ENCODE results near the gene F7. TPM values are rescaled to one million over a fixed set of nuclear protein-coding genes. Genes with fewer than 3 reads are reported as not detected.

F7 gene
- total and polyA plus RNA-seq, 12 donors, result 0.04 to 0.45 (median 0.20) TPM; not detected in 7

DNA sequence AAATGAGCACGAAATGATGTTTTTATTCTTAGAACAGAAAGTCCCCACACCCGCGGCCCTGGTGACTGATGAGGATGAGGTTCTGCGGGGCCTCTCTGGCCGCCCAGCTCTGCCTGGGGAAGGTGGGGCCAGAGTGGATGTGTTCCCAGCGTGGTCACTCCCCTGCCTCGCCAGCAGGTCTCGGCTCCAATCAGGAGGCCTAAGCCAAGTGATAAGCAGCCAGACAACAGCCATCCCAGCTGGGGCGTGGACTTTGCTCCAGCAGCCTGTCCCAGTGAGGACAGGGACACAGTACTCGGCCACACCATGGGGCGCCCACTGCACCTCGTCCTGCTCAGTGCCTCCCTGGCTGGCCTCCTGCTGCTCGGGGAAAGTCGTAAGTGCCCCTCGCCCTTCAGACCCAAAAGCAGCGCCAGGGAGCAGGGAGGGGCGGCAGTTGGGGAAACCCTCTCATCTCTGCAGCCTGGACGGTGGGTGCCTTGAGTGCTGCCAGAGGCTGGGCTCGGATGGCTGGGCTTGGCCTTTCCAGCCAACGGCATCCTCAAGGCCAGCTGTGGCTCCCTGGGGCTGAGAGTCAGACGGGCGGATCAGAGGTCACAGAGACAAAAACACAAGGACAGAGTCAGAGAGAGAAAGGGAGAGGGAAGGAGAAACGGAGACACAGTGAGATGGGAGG, 17.1 kb downstream of the F7 start, which contains the start of gene F10:
F10 (plus strand) TSS at position 250 of the 676 bp plus-strand sequence; CDS start at position 307, 57 bp downstream.
- no peaks in the 10 kb centered on the region for H3K9me3 ChIP-seq
- H3K36me3 ChIP-seq, result no peaks in the 10 kb centered on the region
- ATAC-seq, result peak; percentile 60 to 89 (median 82)
- peak within 1 kb of the TSS in 9 of 10 donors; percentile 1 to 44 (median 26) for H3K4me3 ChIP-seq
- TF ChIP-seq, protein P1, sequence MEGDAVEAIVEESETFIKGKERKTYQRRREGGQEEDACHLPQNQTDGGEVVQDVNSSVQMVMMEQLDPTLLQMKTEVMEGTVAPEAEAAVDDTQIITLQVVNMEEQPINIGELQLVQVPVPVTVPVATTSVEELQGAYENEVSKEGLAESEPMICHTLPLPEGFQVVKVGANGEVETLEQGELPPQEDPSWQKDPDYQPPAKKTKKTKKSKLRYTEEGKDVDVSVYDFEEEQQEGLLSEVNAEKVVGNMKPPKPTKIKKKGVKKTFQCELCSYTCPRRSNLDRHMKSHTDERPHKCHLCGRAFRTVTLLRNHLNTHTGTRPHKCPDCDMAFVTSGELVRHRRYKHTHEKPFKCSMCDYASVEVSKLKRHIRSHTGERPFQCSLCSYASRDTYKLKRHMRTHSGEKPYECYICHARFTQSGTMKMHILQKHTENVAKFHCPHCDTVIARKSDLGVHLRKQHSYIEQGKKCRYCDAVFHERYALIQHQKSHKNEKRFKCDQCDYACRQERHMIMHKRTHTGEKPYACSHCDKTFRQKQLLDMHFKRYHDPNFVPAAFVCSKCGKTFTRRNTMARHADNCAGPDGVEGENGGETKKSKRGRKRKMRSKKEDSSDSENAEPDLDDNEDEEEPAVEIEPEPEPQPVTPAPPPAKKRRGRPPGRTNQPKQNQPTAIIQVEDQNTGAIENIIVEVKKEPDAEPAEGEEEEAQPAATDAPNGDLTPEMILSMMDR (IDR thresholded peaks at IDR 0.05), result peak in 1 of 9 donors; percentile 7
- 41 to 46% methylated on average over 23 of the region's 23 CpGs for WGBS, 2 donors
- H3K27ac ChIP-seq, result peak within 1 kb of the TSS in 8 of 10 donors; percentile 9 to 63 (median 36)
- peaks cover 0 to 16% (median 5%) of the 10 kb centered on the region in 9 donors for H3K4me1 ChIP-seq
- intact Hi-C loops (cut with DNase I), result no loop called here
- H3K27me3 ChIP-seq, result no peaks in the 10 kb centered on the region
- DNase-seq, result peak; percentile 47 to 62

DNA sequence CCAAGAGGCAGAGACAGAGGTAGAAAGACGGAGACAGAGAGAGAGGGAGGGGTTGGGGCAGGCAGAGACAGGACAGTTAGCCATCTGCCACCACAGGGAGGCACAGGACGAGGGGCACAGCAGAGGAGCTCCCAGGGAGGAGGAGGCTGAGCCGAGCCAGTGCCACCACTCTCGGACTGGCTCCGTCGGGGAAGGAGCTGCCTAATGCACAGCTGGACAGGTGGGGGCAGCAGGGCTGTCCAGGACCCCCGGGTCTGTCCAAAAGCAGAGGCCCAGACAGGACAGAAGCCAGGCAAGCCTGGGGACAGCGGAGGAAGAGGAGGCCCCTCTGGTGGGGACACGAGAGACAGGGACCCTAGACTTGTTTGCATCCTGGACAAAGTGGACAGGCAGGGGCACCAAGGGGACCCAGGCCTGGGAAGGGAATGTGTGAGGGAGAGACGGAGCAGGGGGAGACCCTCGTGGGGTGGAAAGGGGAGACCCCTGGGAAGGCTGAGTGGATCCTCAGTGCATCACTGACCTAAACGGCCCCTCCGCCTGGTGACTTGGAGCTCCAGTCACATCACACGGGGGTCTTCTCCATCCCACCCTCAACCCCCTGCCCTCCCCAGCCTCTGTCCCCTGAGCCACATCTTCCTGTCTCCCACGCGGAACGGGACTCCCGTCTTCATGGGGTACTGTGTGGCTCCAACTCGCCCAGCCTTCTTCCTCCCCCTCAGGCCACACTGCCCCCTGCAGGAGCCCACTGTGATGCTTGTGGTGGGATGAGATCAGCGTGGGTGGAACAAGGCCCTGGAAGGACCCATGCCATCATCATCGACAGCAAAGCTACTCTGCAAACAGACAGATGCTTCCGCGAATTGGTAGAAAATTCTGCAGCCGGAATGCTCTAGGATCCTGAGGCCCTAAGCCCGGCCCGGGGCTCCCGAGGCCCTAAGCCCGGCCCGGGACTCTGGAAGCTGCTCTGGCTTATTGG, 17.9 kb downstream of the F7 start:
- ATAC-seq (peak in 4 of 8 donors; percentile 2 to 15 (median 8)), DNase-seq (no peak)
- intact Hi-C loops (cut with DNase I), result no loop called here
- peak overlapping the region in 8 of 10 donors; percentile 9 to 63 (median 34) for H3K27ac ChIP-seq
- H3K36me3 ChIP-seq, result no peaks in the 10 kb centered on the region
- H3K4me3 ChIP-seq, result peak overlapping the region in 9 of 10 donors; percentile 1 to 44 (median 26)
- H3K27me3 ChIP-seq, result no peaks in the 10 kb centered on the region
- 82 to 86% methylated on average over 29 of the region's 29 CpGs for WGBS, 2 donors
- H3K9me3 ChIP-seq, result no peaks in the 10 kb centered on the region
- H3K4me1 ChIP-seq, result peaks cover 0 to 16% (median 5%) of the 10 kb centered on the region in 9 donors
- TF ChIP-seq, protein P1 (IDR thresholded peaks at IDR 0.05), result no peak

DNA sequence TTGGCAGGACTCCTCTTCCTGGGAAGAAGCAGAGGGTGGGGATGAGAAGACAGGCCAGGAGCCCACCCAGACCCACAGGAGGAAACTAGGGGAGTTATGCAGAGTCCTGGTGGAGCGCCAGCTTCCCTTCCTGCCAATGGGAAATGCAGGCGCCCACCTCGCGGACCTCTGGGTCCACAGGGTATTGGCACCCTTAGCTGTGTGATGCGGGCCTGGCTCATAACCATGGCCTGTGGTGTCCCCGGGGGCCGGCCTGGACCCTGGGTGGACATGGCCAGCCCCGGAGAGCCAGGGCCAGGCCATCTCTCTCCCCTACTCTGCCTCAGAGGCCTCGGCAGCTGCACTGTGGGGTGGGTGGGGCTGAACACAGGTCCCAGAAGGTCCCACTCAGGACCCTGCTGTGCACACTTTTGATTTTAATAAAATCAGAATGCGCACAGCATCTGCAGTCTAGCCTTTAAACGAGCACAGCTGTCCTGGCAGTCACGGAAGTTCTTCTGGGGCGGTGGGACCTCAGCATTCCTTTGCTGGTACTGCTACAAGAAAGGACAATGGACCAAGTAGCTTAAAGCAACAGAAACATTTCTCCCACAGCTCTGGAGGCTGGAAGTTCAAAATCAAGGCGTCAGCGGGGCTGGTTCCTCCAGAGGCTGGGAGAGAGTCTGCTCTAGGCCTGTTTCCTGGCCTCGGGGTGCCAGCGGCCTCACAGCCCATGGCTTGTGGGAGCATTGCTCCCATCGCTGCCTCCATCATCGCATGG, 18.8 kb downstream of the F7 start:
- ATAC-seq, result peak in 1 of 8 donors; percentile 23
- DNase-seq, result no peak
- Histone ChIP-seq H3K27me3 (peaks cover 0 to 4% (median under 1%) of the 10 kb centered on the region in 7 donors), H3K9me3 (no peaks in the 10 kb centered on the region), H3K4me3 (no peak overlapping the region), H3K4me1 (peaks cover 0 to 16% (median 5%) of the 10 kb centered on the region in 9 donors), H3K27ac (no peak overlapping the region), H3K36me3 (no peaks in the 10 kb centered on the region)
- TF ChIP-seq, protein P1 (IDR thresholded peaks at IDR 0.05), result no peak
- 91 to 95% methylated on average over 19 of the region's 19 CpGs for WGBS, 2 donors
- intact Hi-C loops (cut with DNase I), result no loop called here

Measured in heart right ventricle (tissue), 16 donors.